ENCODE data around the gene EPC2.
"Not testable (repeated sequence)": the region's sequence is repeated elsewhere in the genome, so short reads cannot be mapped to it uniquely, and the experiment has no call there.

EPC2 gene

GRCh38 chr2:148640767-148641166, 3.8 kb upstream of the EPC2 start:
- peak; percentile 46 for DNase-seq (ENCODE audit: low read depth)

- no peak for DNase-seq (ENCODE audit: low read depth)
Observed at GRCh38 chr2:148642112-148642744, 2.3 kb upstream of the EPC2 start.

- no peak for DNase-seq (ENCODE audit: low read depth)
Observed at GRCh38 chr2:148642891-148643416, 1.6 kb upstream of the EPC2 start.

- DNase-seq (ENCODE audit: low read depth) = no peak
Observed at GRCh38 chr2:148643421-148643820, 1.1 kb upstream of the EPC2 start.

- peak; percentile 87 for DNase-seq (ENCODE audit: low read depth)
Observed at GRCh38 chr2:148644883-148645538, 460 bp downstream of the EPC2 start.

GRCh38 chr2:148645539-148646230, 1.1 kb downstream of the EPC2 start:
- peak; percentile 84 for DNase-seq (ENCODE audit: low read depth)

GRCh38 chr2:148646231-148646559, 1.6 kb downstream of the EPC2 start:
- DNase-seq (ENCODE audit: low read depth) = no peak

- DNase-seq (ENCODE audit: low read depth) = not testable (repeated sequence)
Observed at GRCh38 chr2:148647711-148648110, 3.2 kb downstream of the EPC2 start.

GRCh38 chr2:148649936-148650335, 5.4 kb downstream of the EPC2 start:
- no peak for DNase-seq (ENCODE audit: low read depth)

GRCh38 chr2:148650881-148651280, 6.3 kb downstream of the EPC2 start:
- DNase-seq (ENCODE audit: low read depth) = no peak

GRCh38 chr2:148651972-148652371, 7.4 kb downstream of the EPC2 start:
- no peak for DNase-seq (ENCODE audit: low read depth)

- DNase-seq (ENCODE audit: low read depth) = no peak
Observed at GRCh38 chr2:148653437-148653836, 8.9 kb downstream of the EPC2 start.

GRCh38 chr2:148654435-148654834, 9.9 kb downstream of the EPC2 start:
- DNase-seq (ENCODE audit: low read depth) = no peak

GRCh38 chr2:148656516-148656915, 12.0 kb downstream of the EPC2 start:
- no peak for DNase-seq (ENCODE audit: low read depth)

- peak; percentile 31 for DNase-seq (ENCODE audit: low read depth)
Observed at GRCh38 chr2:148658807-148659722, 14.5 kb downstream of the EPC2 start.

- DNase-seq (ENCODE audit: low read depth) = no peak
Observed at GRCh38 chr2:148660999-148661398, 16.4 kb downstream of the EPC2 start.

- DNase-seq (ENCODE audit: low read depth) = not testable (repeated sequence)
Observed at GRCh38 chr2:148662332-148662731, 17.8 kb downstream of the EPC2 start.

- DNase-seq (ENCODE audit: low read depth) = no peak
Observed at GRCh38 chr2:148664229-148664628, 19.7 kb downstream of the EPC2 start.

- no peak for DNase-seq (ENCODE audit: low read depth)
Observed at GRCh38 chr2:148666555-148666954, 22.0 kb downstream of the EPC2 start.

- DNase-seq (ENCODE audit: low read depth) = no peak
Observed at GRCh38 chr2:148667113-148667836, 22.7 kb downstream of the EPC2 start.

- no peak for DNase-seq (ENCODE audit: low read depth)
Observed at GRCh38 chr2:148670773-148671172, 26.2 kb downstream of the EPC2 start.
